HCT116 (cell line): ENCODE results near the gene SYT9. TPM values are rescaled to one million over a fixed set of nuclear protein-coding genes. Genes with fewer than 3 reads are reported as not detected.

ENCODE experiments used
- ATAC-seq: fragments of 200-7000 bp; cut with Tn5 transposase; 2 replicates; pipeline ENCODE4 v1.9.1; 2020; ENCODE audit warnings: mild to moderate bottlenecking, moderate library complexity
- BruUV-seq: library from RNA; stranded (reverse); fragments of 400-500 nt; replicated peaks from 2 replicates; lab custom pipeline; 2021; lab: Mats Ljungman, UMichigan
- CTCF ChIA-PET: fragments of 300-600 bp; sonication (Branson Sonifier 250); formaldehyde crosslinking; loops from one replicate; lab custom pipeline; 2021; ENCODE audit warnings: antibody characterized with exemption; lab: Charles Lee
- POLR2A ChIA-PET: fragments of 300-600, 350-600 bp; sonication (Branson Sonifier 250); formaldehyde crosslinking; loops from one replicate; lab custom pipeline; 2021; ENCODE audit warnings: antibody characterized with exemption; lab: Charles Lee
- RAD21 ChIA-PET, 2 experiments: fragments of 300-600 bp; sonication (Branson Sonifier 250); formaldehyde crosslinking; loops; one replicate each; lab custom pipeline; 2023; ENCODE audit warnings: low total read pairs in 2 of 2; ENCODE audit not compliant: uncharacterized antibody in 2 of 2, unreplicated experiment in 2 of 2, low non-redundant PET in 1 of 2; lab: Charles Lee
- DNase-seq: peaks from one replicate; pipeline ENCODE4 v3.0.0-alpha.2; 2010; ENCODE audit warnings: low read depth, low spot score
- H2AFZ ChIP-seq: fragments of 200-600 bp; shearing (Covaris generic), sonication (generic); 2 replicates; pipeline ENCODE4 v1.6.1; 2017; ENCODE audit warnings: low read depth, mixed run types, mixed read lengths, antibody characterized with exemption, low read length; ENCODE audit not compliant: poor library complexity, severe bottlenecking
- H3K27ac ChIP-seq: 2 replicates; pipeline ENCODE4 v1.5.1; 2012; ENCODE audit warnings: low read depth, low read length
- H3K27me3 ChIP-seq: fragments of 200-600 bp; sonication (generic); 2 replicates; pipeline ENCODE4 v1.6.1; 2016; ENCODE audit warnings: mixed run types, low read length, mixed read lengths; ENCODE audit not compliant: insufficient read depth
- H3K36me3 ChIP-seq, 2 experiments: fragments of 200-500 bp in 1 of 2; fragments of 200-600 bp in 1 of 2; sonication (Bioruptor generic) in 1 of 2; sonication (generic) in 1 of 2; 2 replicates each; pipeline versions ENCODE4 v1.5.1 to v1.6.1; 2014 to 2016; ENCODE audit warnings: low read length in 2 of 2, inconsistent platforms in 1 of 2, mixed read lengths in 1 of 2, mixed run types in 1 of 2; ENCODE audit not compliant: insufficient read depth in 2 of 2, control insufficient read depth in 1 of 2
- H3K4me1 ChIP-seq, 2 experiments: fragments of 200-600 bp in 1 of 2; sonication (generic) in 1 of 2; 2 replicates each; pipeline versions ENCODE4 v1.5.1 to v1.6.1; 2012 to 2017; ENCODE audit warnings: low read length in 2 of 2, inconsistent platforms in 1 of 2, mild to moderate bottlenecking in 1 of 2, mixed read lengths in 1 of 2, mixed run types in 1 of 2, moderate library complexity in 1 of 2; ENCODE audit not compliant: insufficient read depth in 2 of 2, control insufficient read depth in 1 of 2
- H3K4me2 ChIP-seq: fragments of 200-600 bp; sonication (generic); 2 replicates; pipeline ENCODE4 v1.6.1; 2017; ENCODE audit warnings: mixed run types, low read length, mixed read lengths
- H3K4me3 ChIP-seq, 2 experiments: fragments of 200-600 bp in 1 of 2; sonication (generic) in 1 of 2; replicated peaks in 1 of 2; 2 replicates each; pipeline ENCODE4 v1.5.1; 2011 to 2016; ENCODE audit warnings: low read length in 2 of 2, control low read depth in 1 of 2, low read depth in 1 of 2, mild to moderate bottlenecking in 1 of 2, mixed read lengths in 1 of 2, mixed run types in 1 of 2
- H3K79me2 ChIP-seq: fragments of 200-600 bp; sonication (generic); 2 replicates; pipeline ENCODE4 v1.6.1; 2017; ENCODE audit warnings: mild to moderate bottlenecking, mixed run types, low read length, moderate library complexity, mixed read lengths; ENCODE audit not compliant: insufficient read depth
- H3K9ac ChIP-seq: fragments of 200-600 bp; sonication (generic); 2 replicates; pipeline ENCODE4 v1.6.1; 2016; ENCODE audit warnings: low read length, mixed read lengths
- H3K9me2 ChIP-seq: fragments of 200-600 bp; sonication (generic), shearing (Covaris generic); 2 replicates; pipeline ENCODE4 v1.6.1; 2017; ENCODE audit warnings: mixed run types, mild to moderate bottlenecking, moderate library complexity; ENCODE audit not compliant: insufficient read depth
- H3K9me3 ChIP-seq, 2 experiments: fragments of 200-500 bp in 1 of 2; fragments of 200-600 bp in 1 of 2; sonication (Bioruptor generic) in 1 of 2; sonication (generic) in 1 of 2; 2 replicates each; pipeline ENCODE4 v1.6.1; 2014 to 2017; ENCODE audit warnings: low read length in 2 of 2, mixed read lengths in 2 of 2, inconsistent platforms in 1 of 2, low read depth in 1 of 2, mild to moderate bottlenecking in 1 of 2, mixed run types in 1 of 2, moderate library complexity in 1 of 2; ENCODE audit not compliant: control insufficient read depth in 1 of 2, insufficient read depth in 1 of 2
- H4K20me1 ChIP-seq: fragments of 200-600 bp; sonication (generic), shearing (Covaris generic); 2 replicates; pipeline ENCODE4 v1.6.1; 2017; ENCODE audit warnings: mixed run types, mild to moderate bottlenecking, moderate library complexity; ENCODE audit not compliant: insufficient read depth
- CEBPB ChIP-seq: IDR thresholded peaks from 2 replicates; pipeline ENCODE4 v1.6.1; 2012; ENCODE audit warnings: low read depth
- FOSL1 ChIP-seq: IDR thresholded peaks from 2 replicates; pipeline ENCODE4 v1.6.1; 2012; ENCODE audit warnings: low read depth
- POLR2A ChIP-seq: IDR thresholded peaks from 2 replicates; pipeline ENCODE4 v1.7.0; 2011; ENCODE audit warnings: borderline replicate concordance; ENCODE audit not compliant: insufficient read depth, insufficient read length; ENCODE audit errors: extremely low read depth
- RAD21 ChIP-seq: IDR thresholded peaks from 2 replicates; pipeline ENCODE4 v1.6.1; 2012; ENCODE audit warnings: low read depth, mild to moderate bottlenecking
- SIN3A ChIP-seq: IDR thresholded peaks from 2 replicates; pipeline ENCODE4 v1.6.1; 2012; ENCODE audit warnings: low read depth
- SP1 ChIP-seq: IDR thresholded peaks from 2 replicates; pipeline ENCODE4 v1.6.1; 2012; ENCODE audit warnings: low read depth
- TCF7L2 ChIP-seq: IDR thresholded peaks from 2 replicates; pipeline ENCODE4 v1.7.0; 2011; ENCODE audit warnings: borderline replicate concordance, inconsistent platforms; ENCODE audit not compliant: insufficient read depth, insufficient read length; ENCODE audit errors: extremely low read depth
- YY1 ChIP-seq: IDR thresholded peaks from 2 replicates; pipeline ENCODE4 v1.6.1; 2011; ENCODE audit warnings: low read length, low read depth, moderate library complexity, mild to moderate bottlenecking; ENCODE audit not compliant: insufficient replicate concordance; ENCODE audit errors: extremely low read depth
- ZFX ChIP-seq: fragments of 450-650 bp; IDR thresholded peaks from 2 replicates; pipeline ENCODE4 v1.6.1; 2017
- ZNF274 ChIP-seq: fragments of 200-500 bp; sonication (Bioruptor generic); IDR thresholded peaks from 2 replicates; pipeline ENCODE4 v1.6.1; 2014; ENCODE audit warnings: mild to moderate bottlenecking, low read depth, low read length, inconsistent platforms
- intact Hi-C: fragments of 100-400 bp; cut with micrococcal nuclease; formaldehyde crosslinking; loops from 2 replicates; pipeline ENCODE4 v1.10.0; 2022
- total RNA-seq: library from RNA; stranded (reverse); gene quantifications from one replicate; pipeline ENCODE4 v1.2.1, GENCODE V29; 2021; ENCODE audit not compliant: unreplicated experiment
- TF ChIP-seq, protein P1 (sequence below): IDR thresholded peaks from 2 replicates; pipeline ENCODE4 v1.6.1; 2011; ENCODE audit warnings: mild to moderate bottlenecking, low read length, moderate library complexity; ENCODE audit not compliant: insufficient replicate concordance; ENCODE audit errors: extremely low read depth
- TF ChIP-seq, protein P2 (sequence below): IDR thresholded peaks from 2 replicates; pipeline ENCODE4 v1.6.1; 2012
- TF ChIP-seq, protein P3 (sequence below): IDR thresholded peaks from 2 replicates; pipeline ENCODE4 v1.6.1; 2012
- TF ChIP-seq, protein P4 (sequence below), 3 experiments: fragments of 200-600 bp in 1 of 3; sonication (generic) in 1 of 3; IDR thresholded peaks in 2 of 3; conservative IDR thresholded peaks in 1 of 3; 2 replicates each; pipeline ENCODE4 v1.5.1; 2012 to 2017; ENCODE audit warnings: low read depth in 2 of 3, low read length in 2 of 3, antibody characterized with exemption in 1 of 3, borderline replicate concordance in 1 of 3, control low read depth in 1 of 3, mild to moderate bottlenecking in 1 of 3, mixed read lengths in 1 of 3, mixed run types in 1 of 3, moderate library complexity in 1 of 3; ENCODE audit not compliant: insufficient read depth in 1 of 3

Gene SYT9
- total RNA-seq, 1 experiment from 2014 or later: not detected

DNA sequence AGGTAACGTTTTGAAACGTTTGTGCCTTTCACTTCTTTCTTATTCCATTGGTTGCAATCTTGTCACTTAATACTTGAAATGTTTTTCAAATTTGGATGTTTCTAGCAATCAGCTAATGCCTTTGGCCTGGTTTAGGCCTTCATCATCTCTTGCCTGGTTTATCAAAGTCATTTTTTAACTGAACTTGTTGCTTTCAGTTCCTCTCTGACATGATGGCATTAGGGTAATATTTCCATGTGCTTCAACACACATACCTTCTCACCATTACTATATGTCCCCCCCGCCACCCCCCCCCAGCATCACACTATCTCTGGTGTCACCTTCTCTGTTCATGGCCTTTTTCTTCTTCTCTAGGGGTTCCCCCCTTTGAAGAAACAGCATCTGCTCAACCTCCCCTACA lies 1.5 kb upstream of the SYT9 start:
- TF ChIP-seq, protein P1, sequence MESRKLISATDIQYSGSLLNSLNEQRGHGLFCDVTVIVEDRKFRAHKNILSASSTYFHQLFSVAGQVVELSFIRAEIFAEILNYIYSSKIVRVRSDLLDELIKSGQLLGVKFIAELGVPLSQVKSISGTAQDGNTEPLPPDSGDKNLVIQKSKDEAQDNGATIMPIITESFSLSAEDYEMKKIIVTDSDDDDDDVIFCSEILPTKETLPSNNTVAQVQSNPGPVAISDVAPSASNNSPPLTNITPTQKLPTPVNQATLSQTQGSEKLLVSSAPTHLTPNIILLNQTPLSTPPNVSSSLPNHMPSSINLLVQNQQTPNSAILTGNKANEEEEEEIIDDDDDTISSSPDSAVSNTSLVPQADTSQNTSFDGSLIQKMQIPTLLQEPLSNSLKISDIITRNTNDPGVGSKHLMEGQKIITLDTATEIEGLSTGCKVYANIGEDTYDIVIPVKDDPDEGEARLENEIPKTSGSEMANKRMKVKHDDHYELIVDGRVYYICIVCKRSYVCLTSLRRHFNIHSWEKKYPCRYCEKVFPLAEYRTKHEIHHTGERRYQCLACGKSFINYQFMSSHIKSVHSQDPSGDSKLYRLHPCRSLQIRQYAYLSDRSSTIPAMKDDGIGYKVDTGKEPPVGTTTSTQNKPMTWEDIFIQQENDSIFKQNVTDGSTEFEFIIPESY: no peak
- TF ChIP-seq YY1: no peak
- TF ChIP-seq CEBPB: no peak
- TF ChIP-seq ZFX: no peak
- TF ChIP-seq POLR2A: no peak
- no peak for TF ChIP-seq RAD21
- no peak for TF ChIP-seq ZNF274
- TF ChIP-seq FOSL1: no peak
- TF ChIP-seq SP1: no peak
- TF ChIP-seq, protein P2, sequence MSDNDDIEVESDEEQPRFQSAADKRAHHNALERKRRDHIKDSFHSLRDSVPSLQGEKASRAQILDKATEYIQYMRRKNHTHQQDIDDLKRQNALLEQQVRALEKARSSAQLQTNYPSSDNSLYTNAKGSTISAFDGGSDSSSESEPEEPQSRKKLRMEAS: no peak
- no peak overlapping the region for H3K27ac ChIP-seq
- no peaks in the 10 kb centered on the region for H3K4me1 ChIP-seq
- ATAC-seq (no peak), DNase-seq (no peak)
- RAD21 ChIA-PET: no interaction called here
- H3K9ac ChIP-seq: no peak overlapping the region
- peaks cover 21% of the 10 kb centered on the region; the same call in 1 of the 2 replicates for H3K27me3 ChIP-seq
- H3K9me3 ChIP-seq: no peaks in the 10 kb centered on the region
- no peaks in the 10 kb centered on the region for H3K79me2 ChIP-seq
- BruUV-seq: no TSS peak
- no peak overlapping the region for H3K4me3 ChIP-seq
- H3K9me2 ChIP-seq: no peaks in the 10 kb centered on the region
- H2AFZ ChIP-seq: no peak overlapping the region
- H3K4me2 ChIP-seq: no peak overlapping the region
- H4K20me1 ChIP-seq: no peaks in the 10 kb centered on the region
- CTCF ChIA-PET: no interaction called here
- H3K36me3 ChIP-seq: no peaks in the 10 kb centered on the region
- intact Hi-C loops: no loop called here
- POLR2A ChIA-PET: no interaction called here

DNA sequence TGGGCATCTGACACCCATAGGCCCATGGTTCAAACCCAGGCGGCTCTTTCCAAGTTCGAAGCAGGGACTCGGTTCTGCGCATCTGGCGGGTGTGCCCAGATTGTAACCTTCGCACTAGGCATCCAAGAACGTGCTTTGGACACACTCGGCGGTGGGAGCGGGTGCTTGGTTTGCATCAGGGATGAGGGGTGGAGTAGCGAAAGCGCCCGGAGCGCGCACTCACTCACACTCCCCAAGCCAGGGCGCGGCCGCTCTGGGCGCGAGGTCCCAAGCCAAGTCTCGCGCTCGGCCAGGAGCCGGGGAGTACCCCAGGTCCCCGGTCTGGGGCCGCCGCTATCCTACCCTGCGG lies 243 bp upstream of the SYT9 start:
- Histone ChIP-seq H3K79me2 (no peaks in the 10 kb centered on the region), H3K27me3 (peaks cover 25% of the 10 kb centered on the region; the same call in 1 of the 2 replicates), H3K9me2 (no peaks in the 10 kb centered on the region), H2AFZ (no peak overlapping the region), H3K4me1 (no peaks in the 10 kb centered on the region), H3K9ac (no peak overlapping the region), H4K20me1 (no peaks in the 10 kb centered on the region), H3K9me3 (no peaks in the 10 kb centered on the region), H3K4me2 (no peak overlapping the region), H3K27ac (no peak overlapping the region), H3K4me3 (no peak overlapping the region), H3K36me3 (no peaks in the 10 kb centered on the region)
- no TSS peak for BruUV-seq
- intact Hi-C loops: no loop called here
- DNase-seq: no peak
- RAD21 ChIA-PET: no interaction called here
- TF ChIP-seq, protein P3, sequence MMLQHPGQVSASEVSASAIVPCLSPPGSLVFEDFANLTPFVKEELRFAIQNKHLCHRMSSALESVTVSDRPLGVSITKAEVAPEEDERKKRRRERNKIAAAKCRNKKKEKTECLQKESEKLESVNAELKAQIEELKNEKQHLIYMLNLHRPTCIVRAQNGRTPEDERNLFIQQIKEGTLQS: no peak
- no peak for TF ChIP-seq TCF7L2
- TF ChIP-seq YY1: no peak
- no peak for TF ChIP-seq POLR2A
- no peak for TF ChIP-seq SIN3A
- TF ChIP-seq, protein P4, sequence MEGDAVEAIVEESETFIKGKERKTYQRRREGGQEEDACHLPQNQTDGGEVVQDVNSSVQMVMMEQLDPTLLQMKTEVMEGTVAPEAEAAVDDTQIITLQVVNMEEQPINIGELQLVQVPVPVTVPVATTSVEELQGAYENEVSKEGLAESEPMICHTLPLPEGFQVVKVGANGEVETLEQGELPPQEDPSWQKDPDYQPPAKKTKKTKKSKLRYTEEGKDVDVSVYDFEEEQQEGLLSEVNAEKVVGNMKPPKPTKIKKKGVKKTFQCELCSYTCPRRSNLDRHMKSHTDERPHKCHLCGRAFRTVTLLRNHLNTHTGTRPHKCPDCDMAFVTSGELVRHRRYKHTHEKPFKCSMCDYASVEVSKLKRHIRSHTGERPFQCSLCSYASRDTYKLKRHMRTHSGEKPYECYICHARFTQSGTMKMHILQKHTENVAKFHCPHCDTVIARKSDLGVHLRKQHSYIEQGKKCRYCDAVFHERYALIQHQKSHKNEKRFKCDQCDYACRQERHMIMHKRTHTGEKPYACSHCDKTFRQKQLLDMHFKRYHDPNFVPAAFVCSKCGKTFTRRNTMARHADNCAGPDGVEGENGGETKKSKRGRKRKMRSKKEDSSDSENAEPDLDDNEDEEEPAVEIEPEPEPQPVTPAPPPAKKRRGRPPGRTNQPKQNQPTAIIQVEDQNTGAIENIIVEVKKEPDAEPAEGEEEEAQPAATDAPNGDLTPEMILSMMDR (IDR thresholded peaks at IDR 0.05 in 2 of 3, conservative IDR thresholded peaks at IDR 0.05 in 1 of 3; ENCODE audit: borderline replicate concordance in 1 of 3, insufficient read depth in 1 of 3, low read depth in 2 of 3, low read length in 2 of 3): no peak
- POLR2A ChIA-PET: no interaction called here
- CTCF ChIA-PET: no interaction called here
- no peak for ATAC-seq
